Measurements from ENCODE around the gene ODF2. TPM values are rescaled to one million over a fixed set of nuclear protein-coding genes. Genes with fewer than 3 reads are reported as not detected.
"Not testable (repeated sequence)": the region's sequence is repeated elsewhere in the genome, so short reads cannot be mapped to it uniquely, and the experiment has no call there.

ODF2 gene
- total RNA-seq, 1 donor from 2014 or later, result 40.5 TPM

DNA sequence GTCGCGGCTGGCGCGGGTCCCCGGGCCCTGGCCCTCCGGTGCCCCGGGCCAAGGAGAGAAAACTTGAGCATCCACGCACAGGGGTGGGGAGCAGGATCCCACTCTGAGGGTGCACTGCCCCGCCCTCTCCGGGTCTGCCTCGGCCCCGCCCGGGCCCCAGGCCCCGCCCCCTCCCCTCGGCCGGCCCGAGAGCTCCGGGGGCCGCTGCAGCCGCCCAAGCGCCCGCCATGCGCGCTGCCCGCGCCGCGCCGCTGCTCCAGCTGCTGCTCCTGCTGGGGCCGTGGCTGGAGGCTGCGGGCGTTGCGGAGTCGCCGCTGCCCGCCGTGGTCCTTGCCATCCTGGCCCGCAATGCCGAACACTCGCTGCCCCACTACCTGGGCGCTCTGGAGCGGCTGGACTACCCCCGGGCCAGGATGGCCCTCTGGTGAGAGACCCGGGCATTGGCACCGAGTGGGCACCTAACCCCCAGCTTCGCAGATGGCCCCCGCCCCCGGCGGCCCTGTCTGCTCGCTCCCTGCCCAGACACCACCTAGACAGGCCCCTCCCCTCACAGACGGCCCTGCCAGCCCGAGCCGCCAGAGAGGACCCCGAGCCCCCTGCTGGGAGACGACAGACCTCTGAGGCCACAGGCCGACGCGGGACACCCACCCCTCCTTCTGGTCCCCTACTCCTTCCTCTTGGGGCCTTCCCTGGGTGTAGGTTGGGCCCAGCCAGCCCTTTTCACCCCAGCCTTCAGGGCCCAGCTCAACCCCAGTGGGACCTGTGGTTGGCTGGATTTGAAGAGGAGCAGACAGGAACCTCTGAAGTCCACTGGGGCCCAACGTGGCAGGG is 34.9 kb upstream of the ODF2 start, which contains the start of gene CERCAM:
Gene CERCAM, plus strand, starts transcription at position 207 of the 831 bp plus-strand sequence. Its CDS starts 21 bp downstream, at position 228.
- Mint-ChIP-seq H3K36me3 (ENCODE audit: unreplicated experiment) (peaks cover 3% of the 10 kb centered on the region), H3K9me3 (ENCODE audit: unreplicated experiment) (no peaks in the 10 kb centered on the region), H3K4me1 (ENCODE audit: unreplicated experiment) (peaks cover 18% of the 10 kb centered on the region), H3K27me3 (ENCODE audit: unreplicated experiment) (peaks cover 9% of the 10 kb centered on the region), H3K27ac (ENCODE audit: unreplicated experiment) (peak within 1 kb of the TSS; percentile 41), H3K4me3 (ENCODE audit: unreplicated experiment) (peak within 1 kb of the TSS; percentile 80)
- peak; percentile 88 for DNase-seq (ENCODE audit: extremely low spot score, unreplicated experiment)
- TF ChIP-seq CTCF (IDR thresholded peaks at IDR 0.05), result no peak

GRCh38 chr9:128421482-128421996 is 34.3 kb upstream of the ODF2 start:
- no peak for DNase-seq (ENCODE audit: extremely low spot score, unreplicated experiment)
- Mint-ChIP-seq H3K27ac (ENCODE audit: unreplicated experiment) (no peak overlapping the region), H3K9me3 (ENCODE audit: unreplicated experiment) (no peaks in the 10 kb centered on the region), H3K27me3 (ENCODE audit: unreplicated experiment) (peaks cover 3% of the 10 kb centered on the region), H3K36me3 (ENCODE audit: unreplicated experiment) (peaks cover 4% of the 10 kb centered on the region), H3K4me3 (ENCODE audit: unreplicated experiment) (peak overlapping the region; percentile 80), H3K4me1 (ENCODE audit: unreplicated experiment) (peaks cover 18% of the 10 kb centered on the region)
- TF ChIP-seq CTCF (IDR thresholded peaks at IDR 0.05), result no peak

- H3K9me3 Mint-ChIP-seq (ENCODE audit: unreplicated experiment), result not testable (repeated sequence)
These were observed 33.6 kb upstream of the ODF2 start for GRCh38 chr9:128422022-128422782.

DNA sequence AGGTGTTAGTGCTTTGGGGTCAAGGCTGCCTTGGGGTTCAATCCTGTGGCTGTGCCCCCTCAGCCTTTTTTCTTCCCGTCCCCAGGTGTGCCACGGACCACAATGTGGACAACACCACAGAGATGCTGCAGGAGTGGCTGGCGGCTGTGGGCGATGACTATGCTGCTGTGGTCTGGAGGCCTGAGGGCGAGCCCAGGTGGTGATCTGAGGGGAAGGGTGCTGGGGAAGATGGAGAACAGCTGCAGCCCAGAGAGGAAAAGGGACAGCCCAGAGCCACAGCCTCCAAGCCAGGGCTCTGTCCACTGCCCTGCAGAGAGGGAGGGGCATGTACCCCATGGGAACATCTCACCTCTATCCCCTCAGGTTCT is 33.0 kb upstream of the ODF2 start:
- Mint-ChIP-seq H3K27ac (ENCODE audit: unreplicated experiment) (no peak overlapping the region), H3K9me3 (ENCODE audit: unreplicated experiment) (no peaks in the 10 kb centered on the region), H3K36me3 (ENCODE audit: unreplicated experiment) (peaks cover 9% of the 10 kb centered on the region), H3K27me3 (ENCODE audit: unreplicated experiment) (no peaks in the 10 kb centered on the region), H3K4me1 (ENCODE audit: unreplicated experiment) (peaks cover 18% of the 10 kb centered on the region), H3K4me3 (ENCODE audit: unreplicated experiment) (peak overlapping the region; percentile 80)
- no peak for TF ChIP-seq CTCF (IDR thresholded peaks at IDR 0.05)
- DNase-seq (ENCODE audit: extremely low spot score, unreplicated experiment), result no peak

More at GRCh38 chr9:128422022-128422782, 33.6 kb upstream of the ODF2 start:
- H3K27me3 Mint-ChIP-seq (ENCODE audit: unreplicated experiment); H3K27ac Mint-ChIP-seq (ENCODE audit: unreplicated experiment); DNase-seq (ENCODE audit: extremely low spot score, unreplicated experiment); H3K36me3 Mint-ChIP-seq (ENCODE audit: unreplicated experiment): not testable (repeated sequence)
- H3K4me3 Mint-ChIP-seq (ENCODE audit: unreplicated experiment), result peak overlapping the region; percentile 80
- H3K4me1 Mint-ChIP-seq (ENCODE audit: unreplicated experiment), result peaks cover 18% of the 10 kb centered on the region

DNA sequence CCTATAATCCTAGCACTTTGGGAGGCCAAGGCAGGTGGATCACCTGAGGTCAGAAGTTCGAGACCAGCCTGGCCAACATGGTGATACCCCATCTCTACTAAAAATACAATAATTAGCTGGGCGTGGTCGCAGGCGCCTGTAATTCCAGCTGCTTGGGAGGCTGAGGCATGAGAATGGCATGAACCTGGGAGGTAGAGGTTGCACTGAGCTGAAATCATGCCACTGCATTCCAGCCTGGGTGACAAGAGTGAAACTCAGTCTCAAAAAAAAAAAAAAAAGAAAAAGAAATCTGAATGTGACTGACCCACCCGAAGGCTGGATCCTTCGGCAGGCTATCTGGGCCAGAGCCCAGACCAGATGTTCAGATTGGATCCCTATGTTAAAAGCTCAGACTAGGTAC is 32.5 kb upstream of the ODF2 start:
- H3K9me3 Mint-ChIP-seq (ENCODE audit: unreplicated experiment); H3K27me3 Mint-ChIP-seq (ENCODE audit: unreplicated experiment); H3K27ac Mint-ChIP-seq (ENCODE audit: unreplicated experiment); H3K4me3 Mint-ChIP-seq (ENCODE audit: unreplicated experiment); DNase-seq (ENCODE audit: extremely low spot score, unreplicated experiment); H3K36me3 Mint-ChIP-seq (ENCODE audit: unreplicated experiment): not testable (repeated sequence)
- peaks cover 18% of the 10 kb centered on the region for H3K4me1 Mint-ChIP-seq (ENCODE audit: unreplicated experiment)
